K562 (cell line): ENCODE results near the gene NTRK3.

Source experiments
- BRD4 ChIP-seq: fragments of 200-600 bp; sonication (generic); IDR thresholded peaks from 2 replicates; pipeline ENCODE4 v1.6.1; 2017; ENCODE audit warnings: inconsistent platforms
- CEBPZ ChIP-seq: fragments of 150-350 bp; IDR thresholded peaks from 2 replicates; pipeline ENCODE4 v1.6.1; 2014; ENCODE audit warnings: low read depth, mild to moderate bottlenecking, low read length, borderline replicate concordance
- CTBP1 ChIP-seq: fragments of 450-650 bp; IDR thresholded peaks from 2 replicates; pipeline ENCODE4 v1.6.1; 2016; ENCODE audit warnings: borderline replicate concordance
- EZH2 ChIP-seq: IDR thresholded peaks from 2 replicates; pipeline ENCODE4 v1.6.1; 2012; ENCODE audit warnings: low read depth, mild to moderate bottlenecking, inconsistent platforms, low read length, borderline replicate concordance
- FOXJ2 ChIP-seq: fragments of 200-800 bp; sonication (Bioruptor generic); IDR thresholded peaks from 2 replicates; pipeline ENCODE4 v1.6.1; 2016; ENCODE audit warnings: missing genetic modification characterization, missing compliant biosample characterization
- POLR2AphosphoS5 ChIP-seq: IDR thresholded peaks from 2 replicates; pipeline ENCODE4 v1.6.1; 2011; ENCODE audit warnings: mild to moderate bottlenecking, low read depth, low read length, moderate library complexity; ENCODE audit not compliant: control insufficient read depth, insufficient read depth
- POLR3G ChIP-seq: IDR thresholded peaks from 2 replicates; pipeline ENCODE4 v1.6.1; 2011; ENCODE audit not compliant: insufficient read length, insufficient replicate concordance; ENCODE audit errors: extremely low read depth
- TAF1 ChIP-seq: IDR thresholded peaks from 2 replicates; pipeline ENCODE4 v1.6.1; 2011; ENCODE audit warnings: mild to moderate bottlenecking, low read length, moderate library complexity; ENCODE audit not compliant: insufficient read depth, control insufficient read depth, severe bottlenecking; ENCODE audit errors: extremely low read depth
- YBX1 ChIP-seq: fragments of 450-650 bp; IDR thresholded peaks from 2 replicates; pipeline ENCODE4 v1.7.1; 2016; ENCODE audit warnings: mild to moderate bottlenecking
- ZNF436 ChIP-seq: fragments of 250-450, 450-650 bp; sonication (Bioruptor Pico); formaldehyde crosslinking; IDR thresholded peaks from 2 replicates; pipeline ENCODE4 v1.7.0; 2020; ENCODE audit warnings: mild to moderate bottlenecking
- TF ChIP-seq, protein P1 (sequence below), 3 experiments: IDR thresholded peaks in 2 of 3; conservative IDR thresholded peaks in 1 of 3; 2 replicates each; pipeline ENCODE4 v1.5.1; 2011 to 2012; ENCODE audit warnings: low read length in 3 of 3, mild to moderate bottlenecking in 3 of 3, control low read depth in 2 of 3, improper control_type of control experiment in 1 of 3, inconsistent platforms in 1 of 3, low read depth in 1 of 3, mixed read lengths in 1 of 3, moderate library complexity in 1 of 3; ENCODE audit not compliant: insufficient read depth in 2 of 3

- TF ChIP-seq CEBPZ (no peak), BRD4 (no peak), YBX1 (no peak), POLR2AphosphoS5 (no peak), EZH2 (no peak), TAF1 (no peak), CTBP1 (no peak), ZNF436 (CRISPR knock-in tag) (no peak), FOXJ2 (tag) (no peak), POLR3G (no peak)
- TF ChIP-seq, protein P1, sequence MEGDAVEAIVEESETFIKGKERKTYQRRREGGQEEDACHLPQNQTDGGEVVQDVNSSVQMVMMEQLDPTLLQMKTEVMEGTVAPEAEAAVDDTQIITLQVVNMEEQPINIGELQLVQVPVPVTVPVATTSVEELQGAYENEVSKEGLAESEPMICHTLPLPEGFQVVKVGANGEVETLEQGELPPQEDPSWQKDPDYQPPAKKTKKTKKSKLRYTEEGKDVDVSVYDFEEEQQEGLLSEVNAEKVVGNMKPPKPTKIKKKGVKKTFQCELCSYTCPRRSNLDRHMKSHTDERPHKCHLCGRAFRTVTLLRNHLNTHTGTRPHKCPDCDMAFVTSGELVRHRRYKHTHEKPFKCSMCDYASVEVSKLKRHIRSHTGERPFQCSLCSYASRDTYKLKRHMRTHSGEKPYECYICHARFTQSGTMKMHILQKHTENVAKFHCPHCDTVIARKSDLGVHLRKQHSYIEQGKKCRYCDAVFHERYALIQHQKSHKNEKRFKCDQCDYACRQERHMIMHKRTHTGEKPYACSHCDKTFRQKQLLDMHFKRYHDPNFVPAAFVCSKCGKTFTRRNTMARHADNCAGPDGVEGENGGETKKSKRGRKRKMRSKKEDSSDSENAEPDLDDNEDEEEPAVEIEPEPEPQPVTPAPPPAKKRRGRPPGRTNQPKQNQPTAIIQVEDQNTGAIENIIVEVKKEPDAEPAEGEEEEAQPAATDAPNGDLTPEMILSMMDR (IDR thresholded peaks at IDR 0.05 in 2 of 3, conservative IDR thresholded peaks at IDR 0.05 in 1 of 3; ENCODE audit: insufficient read depth in 2 of 3, low read depth in 1 of 3, low read length in 3 of 3), result no peak
Observed at GRCh38 chr15:87860743-87861142, 395.8 kb downstream of the NTRK3 start.
